GM18951 (cell line): ENCODE results near the gene PRXL2C.
"Not testable (repeated sequence)": the region's sequence is repeated elsewhere in the genome, so short reads cannot be mapped to it uniquely, and the experiment has no call there.

ENCODE experiments used
- POLR2A ChIP-seq: IDR thresholded peaks from 4 replicates; pipeline ENCODE4 v1.6.1; 2011; ENCODE audit warnings: mild to moderate bottlenecking; ENCODE audit not compliant: insufficient read length, insufficient read depth; ENCODE audit errors: extremely low read depth
- in situ Hi-C: fragments of 300-500 bp; cut with MboI; formaldehyde crosslinking; loops from one replicate; pipeline ENCODE4 v1.12.0; 2022; ENCODE audit warnings: low sequenced_read_pairs, mixed read lengths, inconsistent platforms; ENCODE audit not compliant: unreplicated experiment

PRXL2C gene, protein sequence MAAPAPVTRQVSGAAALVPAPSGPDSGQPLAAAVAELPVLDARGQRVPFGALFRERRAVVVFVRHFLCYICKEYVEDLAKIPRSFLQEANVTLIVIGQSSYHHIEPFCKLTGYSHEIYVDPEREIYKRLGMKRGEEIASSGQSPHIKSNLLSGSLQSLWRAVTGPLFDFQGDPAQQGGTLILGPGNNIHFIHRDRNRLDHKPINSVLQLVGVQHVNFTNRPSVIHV

DNA sequence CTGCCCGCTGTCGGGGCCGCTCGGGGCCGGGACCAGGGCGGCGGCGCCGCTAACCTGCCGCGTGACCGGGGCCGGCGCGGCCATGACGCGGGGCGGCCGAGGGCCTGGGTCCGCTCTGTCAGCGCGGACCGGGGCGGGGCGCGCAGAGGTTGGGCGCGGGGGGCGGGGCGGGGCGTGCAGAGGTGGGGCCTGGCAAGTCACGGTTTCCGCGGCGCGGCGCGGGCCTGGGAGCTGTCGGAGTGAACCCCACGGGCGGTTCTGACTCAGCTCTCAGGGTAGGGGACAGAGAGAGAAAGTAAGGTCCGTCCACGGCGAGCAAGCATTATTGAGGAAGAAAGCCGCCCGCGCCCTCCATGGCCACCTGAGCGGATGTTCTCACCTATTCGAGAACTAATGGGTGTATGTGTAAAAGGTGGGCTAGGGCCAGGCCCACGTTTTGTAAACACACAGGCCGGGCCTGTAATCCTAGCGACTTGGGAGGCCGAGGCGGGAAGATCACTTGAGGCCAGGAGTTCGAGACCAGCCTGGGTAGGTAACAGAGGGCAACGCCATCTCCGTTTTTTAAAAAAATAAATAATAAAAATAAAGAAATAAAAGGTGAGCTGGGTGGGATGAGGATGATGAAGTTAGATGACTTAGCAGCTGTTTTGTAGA is at the start of gene PRXL2C:
Gene PRXL2C (minus strand): TSS at position 120 of the 654 bp plus-strand sequence. CDS start 36 bp downstream, at position 84.
- TF ChIP-seq POLR2A: peak; percentile 46
- in situ Hi-C loops: loop anchor here (10.0 kb wide), 1 partner anchor 321 kb away; no protein-coding TSS in a partner anchor

DNA sequence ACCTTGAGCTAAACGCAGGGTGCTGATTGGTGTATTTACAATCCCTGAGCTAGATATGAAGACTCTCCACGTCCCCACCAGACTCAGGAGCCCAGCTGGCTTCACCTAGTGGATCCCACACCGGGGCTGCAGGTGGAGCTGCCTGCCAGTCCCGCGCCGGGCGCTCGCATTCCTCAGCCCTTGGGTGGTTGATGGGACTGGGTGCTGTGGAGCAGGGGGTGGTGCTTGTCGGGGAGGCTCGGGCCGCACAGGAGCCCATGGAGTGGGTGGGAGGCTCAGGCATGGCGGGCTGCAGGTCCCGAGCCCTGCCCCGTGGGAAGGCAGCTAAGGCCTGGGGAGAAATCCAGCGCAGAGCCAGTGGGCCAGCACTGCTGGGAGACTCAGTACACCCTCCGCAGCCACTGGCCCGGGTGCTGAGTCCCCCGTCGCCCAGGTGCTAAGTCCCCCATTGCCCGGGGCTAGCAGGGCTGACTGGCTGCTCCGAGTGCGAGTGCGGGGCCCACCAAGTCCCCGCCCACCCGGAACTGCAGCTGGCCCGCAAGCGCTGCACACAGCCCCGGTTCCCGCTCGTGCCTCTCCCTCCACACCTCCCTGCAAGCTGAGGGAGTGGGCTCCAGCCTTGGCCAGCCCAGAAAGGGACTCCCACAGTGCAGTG is 45.7 kb upstream of the PRXL2C start:
- in situ Hi-C loops: not testable (repeated sequence)

DNA sequence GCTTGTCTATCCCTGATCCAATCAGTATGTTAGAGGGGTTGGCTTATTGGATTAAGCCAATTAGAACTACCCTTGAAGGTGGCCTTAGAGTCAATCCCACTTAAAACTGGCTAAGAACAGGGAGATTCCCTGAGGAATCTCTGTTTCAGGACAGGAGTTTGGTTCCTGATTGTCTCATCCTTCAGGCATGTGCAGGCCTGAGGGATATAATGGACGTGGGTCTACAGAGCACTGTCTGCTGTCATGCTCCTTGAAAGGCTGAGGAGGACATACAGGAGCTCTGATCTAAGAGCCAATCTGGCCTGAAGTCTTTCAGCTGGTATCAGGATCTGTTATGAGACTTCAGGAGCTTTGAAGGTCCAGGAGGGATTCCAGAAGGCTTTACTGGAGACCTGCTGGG is 36.2 kb upstream of the PRXL2C start:
- in situ Hi-C loops: no loop called here
- no peak for TF ChIP-seq POLR2A

DNA sequence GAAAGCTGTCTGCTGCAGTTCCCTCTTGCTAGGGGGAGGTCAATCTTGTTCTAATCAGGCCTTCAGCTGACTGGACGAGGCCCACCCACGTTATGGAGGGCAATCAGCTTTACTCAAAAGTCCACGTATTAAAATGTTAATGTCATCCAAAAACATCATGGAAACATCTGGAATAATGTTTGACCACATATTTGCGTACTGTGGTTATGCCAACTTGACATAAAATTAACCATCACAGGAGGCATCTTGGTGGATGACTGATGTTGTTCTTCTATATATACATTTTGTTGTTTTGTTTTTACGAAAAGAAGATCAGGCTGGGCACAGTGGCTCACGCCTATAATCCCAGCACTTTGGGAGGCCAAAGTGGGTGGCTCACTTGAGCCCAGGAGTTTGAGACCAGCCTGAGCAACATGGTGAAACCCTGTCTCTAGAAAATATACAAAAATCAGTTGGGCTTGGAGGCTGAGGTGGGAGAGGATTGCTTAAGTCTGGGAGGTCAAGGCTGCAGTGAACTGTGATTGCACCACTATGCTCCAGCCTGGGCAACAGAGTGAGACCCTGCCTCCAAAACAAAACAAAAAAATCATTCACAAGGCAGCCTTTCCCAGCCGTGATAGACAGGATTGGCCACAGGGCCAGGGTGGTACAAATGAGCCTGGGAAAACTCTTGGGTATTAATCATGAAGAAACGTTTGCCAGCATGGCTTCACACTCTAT is 33.8 kb upstream of the PRXL2C start:
- TF ChIP-seq POLR2A: no peak
- in situ Hi-C loops: no loop called here

DNA sequence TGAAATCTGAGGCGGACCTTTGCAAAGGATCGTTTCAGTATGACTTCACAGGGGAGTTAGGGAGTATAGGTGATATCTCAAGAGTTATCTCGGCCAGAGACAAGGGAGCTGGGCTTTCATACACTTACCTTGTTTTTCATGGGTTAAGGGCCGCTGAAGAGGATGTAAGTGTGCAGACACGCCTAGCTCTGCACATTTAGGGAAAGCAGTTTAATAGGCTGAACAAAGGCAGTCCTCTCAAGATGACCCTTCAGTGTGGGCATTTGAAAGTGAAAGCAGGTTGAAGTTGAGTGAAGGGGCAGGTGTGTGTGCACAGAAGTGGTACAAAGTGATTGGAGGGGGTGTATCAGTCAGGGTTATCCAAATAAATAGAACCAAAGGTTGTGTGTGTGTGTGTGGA is 33.1 kb upstream of the PRXL2C start:
- TF ChIP-seq POLR2A: no peak

DNA sequence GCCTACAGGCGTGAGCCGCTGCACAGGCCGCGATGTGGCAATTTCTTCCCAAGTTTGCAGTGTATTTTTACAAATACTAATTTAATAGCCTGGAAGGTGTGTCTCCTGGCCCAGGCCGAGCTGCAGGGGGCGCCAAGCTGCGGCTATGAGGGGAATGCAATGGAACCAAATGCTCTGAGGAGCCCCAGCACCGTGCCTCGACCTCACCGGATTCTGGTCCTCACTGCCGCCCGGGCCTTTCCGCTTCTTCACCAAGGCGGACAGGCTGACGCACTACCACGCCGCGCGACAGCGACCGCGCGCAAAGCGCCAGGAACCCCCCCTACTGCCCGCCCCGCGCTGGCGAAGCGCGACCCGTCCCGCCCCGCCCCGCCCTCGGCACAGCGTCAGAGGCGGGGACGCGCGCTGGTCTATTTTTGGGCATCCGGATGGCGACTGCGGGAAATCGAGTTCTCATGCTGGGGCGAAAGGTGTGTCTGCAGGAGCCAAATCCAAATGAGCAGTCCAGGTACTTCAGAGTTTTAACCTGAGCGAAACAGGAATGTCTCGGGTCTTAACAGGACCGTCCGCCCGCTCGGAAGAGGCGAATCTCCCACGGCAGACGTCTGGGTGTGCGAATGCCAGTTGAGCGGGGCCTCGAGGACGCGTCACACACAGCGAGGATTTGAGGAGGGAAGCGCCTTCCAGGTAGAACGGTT is 31.7 kb upstream of the PRXL2C start:
- in situ Hi-C loops: no loop called here
- no peak for TF ChIP-seq POLR2A

More for the DNA sequence above, 33.1 kb upstream of the PRXL2C start:
- in situ Hi-C loops: no loop called here

DNA sequence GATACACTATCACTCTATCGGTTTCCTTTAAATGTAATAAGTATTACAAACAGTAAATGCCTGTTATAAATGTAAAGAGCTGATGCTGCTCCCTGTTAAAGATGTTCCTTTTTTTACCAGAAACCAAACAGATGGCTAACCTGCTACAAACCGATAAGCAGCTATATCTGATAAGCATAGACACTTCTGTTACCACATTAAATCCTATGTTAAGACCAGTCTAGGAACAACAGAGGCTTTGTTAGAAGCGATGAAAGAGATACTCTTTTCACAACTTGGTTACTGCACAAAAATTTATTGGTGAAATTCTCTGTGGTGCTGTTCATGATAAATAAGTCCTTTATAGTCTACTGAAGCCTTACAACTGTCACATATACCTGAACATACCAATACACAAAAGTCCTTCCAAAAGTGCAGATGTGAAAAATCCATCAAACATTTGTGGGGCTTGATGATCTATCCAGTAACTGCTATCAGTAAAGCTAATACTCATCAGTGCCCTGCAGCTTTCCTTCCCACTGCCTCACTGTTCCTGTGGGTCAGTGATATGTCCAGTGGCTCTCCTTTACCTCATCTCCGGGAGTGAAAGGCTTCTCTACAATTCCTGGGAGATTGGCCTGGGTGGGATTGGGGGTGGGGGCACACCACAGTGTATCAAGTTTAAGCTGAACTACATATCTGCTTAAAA is 25.8 kb upstream of the PRXL2C start:
- TF ChIP-seq POLR2A: no peak
- in situ Hi-C loops: no loop called here

DNA sequence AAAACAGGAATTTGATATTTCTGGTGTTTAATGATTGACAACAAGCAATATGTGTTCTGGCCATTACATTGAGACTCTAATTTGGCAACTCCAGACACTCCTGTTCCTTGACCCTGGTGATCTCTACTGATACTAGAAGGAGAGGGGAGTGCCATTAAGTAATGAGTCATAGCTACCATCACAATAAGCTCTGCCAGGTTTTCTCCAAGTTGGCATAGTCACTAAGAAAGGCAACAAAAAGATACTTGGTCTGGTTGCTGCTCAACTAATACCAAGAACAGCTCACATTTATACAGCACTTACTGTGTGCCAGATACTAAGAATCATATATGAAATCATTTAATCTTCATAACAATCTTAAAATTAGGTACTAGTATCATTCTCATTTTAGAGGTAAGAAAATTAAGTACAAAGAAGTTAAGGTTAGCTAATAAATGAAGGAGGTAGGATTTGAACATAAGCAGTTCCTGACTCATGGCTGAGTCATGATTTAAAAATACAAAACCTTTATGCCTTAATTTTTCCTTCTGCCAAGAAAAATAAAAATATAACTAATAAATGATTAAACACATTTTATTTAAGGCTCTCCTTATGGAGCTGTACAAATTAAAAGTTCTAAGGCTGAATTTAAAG is 19.9 kb upstream of the PRXL2C start:
- no peak for TF ChIP-seq POLR2A
- in situ Hi-C loops: no loop called here

DNA sequence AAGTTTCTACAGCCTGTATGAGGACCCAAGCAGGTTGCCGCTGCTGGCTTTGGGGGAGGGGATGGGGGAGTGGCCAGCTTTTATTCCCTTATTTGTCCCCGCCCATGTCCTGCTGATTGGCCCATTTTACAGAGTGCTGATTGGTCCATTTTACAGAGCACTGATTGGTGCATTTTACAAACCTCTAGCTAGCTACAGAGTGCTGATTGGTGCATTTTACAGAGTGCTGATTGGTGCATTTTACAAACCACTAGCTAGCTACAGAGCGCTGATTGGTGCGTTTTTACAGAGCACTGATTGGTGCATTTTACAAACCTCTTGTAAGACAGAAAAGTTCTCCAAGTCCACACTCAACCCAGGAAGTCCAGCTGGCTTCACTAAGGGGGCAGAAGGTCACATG is 18.7 kb upstream of the PRXL2C start:
- in situ Hi-C loops: not testable (repeated sequence)

DNA sequence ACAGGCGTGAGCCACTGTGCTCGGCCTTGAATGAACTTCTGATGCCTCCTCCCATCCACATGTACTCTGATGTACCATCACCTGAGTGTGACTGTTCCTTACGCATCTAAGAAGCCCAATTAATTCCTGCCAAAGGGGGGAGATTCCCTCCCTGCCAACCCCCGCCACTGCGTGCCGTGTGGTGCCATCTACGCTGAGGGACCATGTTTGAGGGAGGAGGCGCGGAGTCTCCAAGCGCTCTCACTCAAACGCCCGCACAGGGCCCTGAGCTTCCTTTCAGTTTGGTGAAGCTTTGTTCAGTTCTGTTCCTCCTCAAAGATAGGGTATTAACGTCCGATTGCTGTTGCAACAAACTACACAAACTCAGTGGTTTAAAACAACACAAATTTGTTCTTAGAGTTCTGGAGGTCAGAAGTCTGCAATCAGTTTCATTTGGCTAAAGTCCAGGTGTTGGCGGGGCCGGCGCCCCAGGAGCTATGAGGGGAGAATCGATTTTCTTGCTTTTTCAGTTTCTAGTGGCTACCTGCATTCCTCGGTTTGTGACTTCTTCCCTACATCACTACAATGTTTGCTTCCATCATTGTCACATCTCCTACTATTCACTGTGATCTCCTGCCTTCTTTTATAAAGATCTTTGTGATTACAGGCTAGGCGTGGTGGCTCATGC is 13.9 kb upstream of the PRXL2C start:
- in situ Hi-C loops: no loop called here
- TF ChIP-seq POLR2A: no peak

DNA sequence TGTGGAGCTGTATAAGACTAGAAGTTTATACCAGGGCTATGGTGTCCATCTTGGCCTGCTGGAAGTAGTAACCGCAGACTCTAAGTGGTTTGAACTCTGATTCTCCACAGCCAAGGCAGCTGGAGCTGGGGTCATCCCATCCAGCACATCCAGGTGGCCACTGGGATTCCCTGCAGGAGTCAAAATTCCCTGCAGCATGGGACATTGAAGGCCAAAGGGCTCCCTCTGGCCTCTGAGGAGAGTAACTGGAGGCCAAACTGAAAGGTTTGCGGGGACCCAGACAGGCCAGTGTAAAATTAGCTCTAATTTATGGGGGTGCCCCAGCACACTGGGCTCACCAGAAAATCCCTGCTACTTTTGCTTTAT is 12.2 kb upstream of the PRXL2C start:
- TF ChIP-seq POLR2A: no peak

DNA sequence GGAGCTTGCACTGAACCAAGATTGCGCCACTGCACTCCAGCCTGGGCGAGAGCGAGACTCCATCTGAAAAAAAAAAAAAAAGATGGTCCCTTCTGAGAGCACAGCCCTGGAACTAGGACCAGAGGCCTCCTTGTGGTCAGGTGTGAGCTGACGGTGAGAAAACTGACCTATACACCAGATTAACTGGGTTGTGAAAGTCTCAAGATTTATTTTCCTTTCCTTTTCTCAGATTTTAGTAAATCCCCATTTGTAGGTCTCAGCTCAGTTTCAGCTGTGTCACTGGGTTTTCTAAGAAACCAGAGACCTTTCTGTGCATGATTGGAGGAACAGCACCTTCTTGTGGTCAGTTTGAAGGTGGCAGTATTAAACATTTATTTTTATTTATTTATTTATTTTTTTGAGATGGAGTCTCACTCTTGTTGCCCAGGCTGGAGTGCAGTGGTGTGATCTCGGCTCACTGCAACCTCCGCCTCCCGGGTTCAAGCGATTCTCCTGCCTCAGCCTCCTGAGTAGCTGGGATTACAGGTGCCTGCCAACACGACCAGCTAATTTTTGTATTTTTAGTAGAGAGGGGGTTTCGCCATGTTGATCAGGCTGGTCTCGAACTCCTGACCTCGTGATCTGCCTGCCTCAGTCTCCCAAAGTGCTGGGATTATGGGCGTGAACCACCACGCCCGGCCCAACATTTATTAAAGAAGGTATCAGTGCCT is 11.7 kb upstream of the PRXL2C start:
- in situ Hi-C loops: not testable (repeated sequence)

More for the DNA sequence above, 12.2 kb upstream of the PRXL2C start:
- in situ Hi-C loops: no loop called here
